IPS-20b (cell line): ENCODE results near the gene ELL3.
"Not testable (repeated sequence)": the region's sequence is repeated elsewhere in the genome, so short reads cannot be mapped to it uniquely, and the experiment has no call there.

Source experiments
- H3K27ac ChIP-seq: one replicate; pipeline ENCODE4 v1.5.1; 2013; ENCODE audit warnings: low read length
- H3K27me3 ChIP-seq: 2 replicates; pipeline ENCODE4 v1.6.1; 2013; ENCODE audit warnings: mild to moderate bottlenecking, low read length, inconsistent platforms; ENCODE audit not compliant: insufficient read depth
- H3K36me3 ChIP-seq: 2 replicates; pipeline ENCODE4 v1.6.1; 2013; ENCODE audit warnings: low read depth, mild to moderate bottlenecking, inconsistent platforms, low read length, moderate library complexity; ENCODE audit not compliant: insufficient read depth
- H3K4me1 ChIP-seq: 2 replicates; pipeline ENCODE4 v1.6.1; 2013; ENCODE audit warnings: mild to moderate bottlenecking, control low read depth, inconsistent platforms, low read length, moderate library complexity; ENCODE audit not compliant: insufficient read depth
- H3K4me3 ChIP-seq: 2 replicates; pipeline ENCODE4 v1.5.1; 2013; ENCODE audit warnings: mild to moderate bottlenecking, low read length, inconsistent platforms
- H3K9ac ChIP-seq: 2 replicates; pipeline ENCODE4 v1.6.1; 2013; ENCODE audit warnings: low read depth, mild to moderate bottlenecking, inconsistent platforms, low read length, moderate library complexity
- H3K9me3 ChIP-seq: 2 replicates; pipeline ENCODE4 v1.6.1; 2013; ENCODE audit warnings: mild to moderate bottlenecking, low read depth, low read length, inconsistent platforms; ENCODE audit not compliant: insufficient read depth

Gene ELL3, protein sequence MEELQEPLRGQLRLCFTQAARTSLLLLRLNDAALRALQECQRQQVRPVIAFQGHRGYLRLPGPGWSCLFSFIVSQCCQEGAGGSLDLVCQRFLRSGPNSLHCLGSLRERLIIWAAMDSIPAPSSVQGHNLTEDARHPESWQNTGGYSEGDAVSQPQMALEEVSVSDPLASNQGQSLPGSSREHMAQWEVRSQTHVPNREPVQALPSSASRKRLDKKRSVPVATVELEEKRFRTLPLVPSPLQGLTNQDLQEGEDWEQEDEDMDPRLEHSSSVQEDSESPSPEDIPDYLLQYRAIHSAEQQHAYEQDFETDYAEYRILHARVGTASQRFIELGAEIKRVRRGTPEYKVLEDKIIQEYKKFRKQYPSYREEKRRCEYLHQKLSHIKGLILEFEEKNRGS

DNA sequence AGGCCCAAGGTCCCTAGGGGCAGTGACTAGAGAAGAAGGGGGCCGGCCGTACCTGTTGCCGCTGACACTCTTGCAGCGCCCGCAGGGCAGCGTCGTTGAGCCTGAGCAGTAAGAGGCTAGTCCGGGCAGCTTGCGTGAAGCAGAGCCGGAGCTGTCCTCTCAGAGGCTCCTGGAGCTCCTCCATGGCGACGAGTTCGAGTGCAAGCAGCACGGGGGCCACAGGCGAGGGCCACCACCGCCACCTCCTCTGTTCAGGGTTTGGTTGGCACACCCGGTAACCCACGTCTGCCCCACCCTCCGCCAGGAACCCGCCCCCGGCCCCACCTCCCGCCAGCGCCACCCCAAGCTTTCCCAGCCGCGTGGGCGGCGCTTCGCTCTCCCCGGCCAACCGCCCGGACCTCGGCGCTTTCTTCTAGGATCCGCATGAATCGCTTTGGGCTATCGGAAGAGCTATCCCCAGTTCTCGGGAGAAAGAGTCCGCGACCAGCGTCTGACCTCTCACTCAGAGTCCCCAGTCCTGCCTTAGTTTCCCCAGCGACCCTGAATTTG lies at the start of gene ELL3:
ELL3 (minus strand) TSS at position 249 of the 549 bp plus-strand sequence; CDS start at position 184, 65 bp downstream.
- H3K9me3 ChIP-seq, result no peaks in the 10 kb centered on the region
- H3K27ac ChIP-seq, result no peak within 1 kb of the TSS
- peak within 1 kb of the TSS; percentile 85 for H3K4me3 ChIP-seq
- H3K36me3 ChIP-seq, result peaks cover 26% of the 10 kb centered on the region
- peak within 1 kb of the TSS; percentile 58; the same call in 1 of the 2 replicates for H3K9ac ChIP-seq
- H3K27me3 ChIP-seq, result peaks cover 5% of the 10 kb centered on the region; the same call in 1 of the 2 replicates
- peaks cover 6% of the 10 kb centered on the region; the same call in 1 of the 2 replicates for H3K4me1 ChIP-seq

DNA sequence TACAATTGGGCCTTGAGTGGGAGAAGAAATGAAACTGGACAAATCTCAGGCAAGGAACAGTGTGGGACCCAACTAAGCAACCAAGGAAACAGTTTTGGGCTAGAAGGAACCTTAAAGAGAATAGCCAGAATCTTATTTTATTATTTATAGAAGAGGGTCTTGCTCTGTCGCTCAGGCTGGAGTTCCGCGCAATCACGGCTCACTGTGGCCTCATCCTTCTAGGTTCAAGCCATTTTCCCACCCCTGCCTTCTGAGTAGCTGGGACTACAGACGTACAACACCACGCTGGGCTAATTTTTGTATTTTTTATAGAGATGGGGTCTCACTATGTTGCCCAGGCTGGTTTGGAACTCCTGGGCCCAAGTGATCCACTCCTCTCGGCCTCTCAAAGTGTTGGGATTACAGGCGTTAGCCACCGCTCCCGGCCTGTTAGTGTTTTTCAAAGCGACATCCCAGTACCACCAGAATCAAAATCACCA lies 49.3 kb upstream of the ELL3 start:
- no peaks in the 10 kb centered on the region for H3K4me1 ChIP-seq
- H3K4me3 ChIP-seq, result no peak overlapping the region
- no peaks in the 10 kb centered on the region for H3K9me3 ChIP-seq
- H3K9ac ChIP-seq, result no peak overlapping the region
- H3K27me3 ChIP-seq, result peaks cover 15% of the 10 kb centered on the region; the same call in 1 of the 2 replicates
- H3K27ac ChIP-seq, result no peak overlapping the region
- H3K36me3 ChIP-seq, result peaks cover 9% of the 10 kb centered on the region; the same call in 1 of the 2 replicates

DNA sequence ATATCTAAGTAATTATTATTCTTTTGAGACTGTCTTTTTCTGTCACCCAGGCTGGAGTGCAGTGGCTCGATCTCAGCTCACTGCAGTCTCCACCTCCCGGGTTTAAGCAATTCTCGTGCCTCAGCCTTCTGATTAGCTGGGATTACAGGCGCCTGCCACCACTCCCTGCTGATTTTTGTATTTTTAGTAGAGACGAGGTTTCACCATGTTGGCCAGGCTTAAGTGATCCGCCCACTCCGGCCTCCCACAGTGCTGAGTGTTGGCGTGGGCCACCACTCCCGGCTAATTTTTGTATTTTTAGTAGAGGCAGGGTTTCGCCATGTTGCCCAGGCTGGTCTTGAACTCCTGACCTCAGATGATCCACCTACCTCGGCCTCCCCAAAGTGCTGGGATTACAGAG lies 48.5 kb upstream of the ELL3 start:
- H3K4me3 ChIP-seq, H3K27ac ChIP-seq, H3K36me3 ChIP-seq, H3K9ac ChIP-seq, H3K4me1 ChIP-seq, H3K9me3 ChIP-seq: not testable (repeated sequence)
- peaks cover 15% of the 10 kb centered on the region; the same call in 1 of the 2 replicates for H3K27me3 ChIP-seq

DNA sequence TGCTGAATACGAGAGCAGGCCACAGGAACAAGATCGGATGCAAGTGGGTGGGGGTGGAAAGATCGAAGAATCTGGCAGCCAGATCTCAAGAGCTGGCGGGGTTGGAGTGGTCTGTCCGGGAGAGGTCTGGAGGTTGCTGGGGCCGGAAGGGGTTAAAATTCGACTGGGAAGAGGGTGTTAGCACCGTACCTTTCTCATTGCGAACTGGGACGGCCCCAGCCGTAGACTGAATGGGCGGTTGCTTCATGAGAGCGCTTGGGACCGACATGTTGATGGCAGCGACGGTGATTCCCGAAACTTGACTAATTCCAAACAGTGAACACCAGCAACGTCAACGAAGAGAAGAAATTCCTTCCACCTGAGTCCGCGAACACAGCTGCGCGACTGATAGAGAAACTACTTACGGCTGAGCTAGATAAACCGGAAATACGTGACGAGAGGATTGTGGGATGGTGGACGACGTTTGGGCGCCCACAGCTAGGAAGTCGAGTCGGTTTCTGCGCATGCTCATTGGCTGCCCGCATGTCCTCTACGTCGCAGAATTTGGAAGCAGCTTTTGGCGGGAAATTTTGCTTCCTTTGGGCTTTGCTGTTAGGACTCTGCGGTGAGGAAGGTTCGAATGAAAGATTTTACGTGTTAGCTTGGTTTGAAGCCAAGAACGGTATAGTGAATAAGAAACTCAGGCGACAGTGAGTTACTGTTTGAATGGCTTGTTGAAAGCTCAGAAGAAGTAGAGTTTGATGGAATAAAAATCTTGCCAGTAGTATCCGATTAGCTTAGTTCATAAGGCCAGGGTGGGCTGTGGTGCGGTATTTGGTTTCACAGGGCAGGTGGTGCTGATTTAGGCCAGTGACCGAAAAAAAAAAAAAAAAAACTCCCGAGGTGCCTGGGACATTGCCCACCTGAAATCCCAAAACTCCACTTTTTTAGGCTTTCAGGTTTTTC lies 47.8 kb upstream of the ELL3 start, which contains the start of gene MFAP1:
MFAP1 (minus strand) TSS at position 389 of the 945 bp plus-strand sequence; CDS start at position 268, 121 bp downstream.
- H3K9ac ChIP-seq, result peak within 1 kb of the TSS; percentile 93
- H3K9me3 ChIP-seq, result no peaks in the 10 kb centered on the region
- H3K27me3 ChIP-seq, result peaks cover 15% of the 10 kb centered on the region; the same call in 1 of the 2 replicates
- peak within 1 kb of the TSS; percentile 92 for H3K4me3 ChIP-seq
- H3K36me3 ChIP-seq, result peaks cover 9% of the 10 kb centered on the region; the same call in 1 of the 2 replicates
- H3K4me1 ChIP-seq, result no peaks in the 10 kb centered on the region
- H3K27ac ChIP-seq, result no peak within 1 kb of the TSS

DNA sequence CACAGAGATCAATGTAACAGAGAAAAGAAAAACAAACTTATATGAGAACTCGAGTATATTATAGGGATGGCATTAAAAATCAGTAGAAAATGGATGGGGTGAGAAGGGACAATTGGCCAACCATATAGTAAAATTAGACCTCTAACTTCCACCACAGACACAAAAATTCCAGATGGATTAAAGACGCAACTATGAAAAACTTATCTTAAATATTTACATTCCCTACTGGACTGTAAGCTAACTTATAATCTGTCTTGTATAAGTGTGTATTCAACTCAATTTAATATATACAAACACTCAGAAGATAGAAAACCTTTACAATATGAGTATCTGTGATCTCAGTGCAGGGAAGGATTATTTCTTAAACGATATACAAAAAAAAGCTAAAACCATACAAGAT lies 44.7 kb upstream of the ELL3 start:
- H3K4me1 ChIP-seq, result no peaks in the 10 kb centered on the region
- no peak overlapping the region for H3K27ac ChIP-seq
- H3K9ac ChIP-seq, result no peak overlapping the region
- H3K4me3 ChIP-seq, result no peak overlapping the region
- H3K9me3 ChIP-seq, result no peaks in the 10 kb centered on the region
- peaks cover 15% of the 10 kb centered on the region; the same call in 1 of the 2 replicates for H3K27me3 ChIP-seq
- peaks cover 13% of the 10 kb centered on the region for H3K36me3 ChIP-seq

DNA sequence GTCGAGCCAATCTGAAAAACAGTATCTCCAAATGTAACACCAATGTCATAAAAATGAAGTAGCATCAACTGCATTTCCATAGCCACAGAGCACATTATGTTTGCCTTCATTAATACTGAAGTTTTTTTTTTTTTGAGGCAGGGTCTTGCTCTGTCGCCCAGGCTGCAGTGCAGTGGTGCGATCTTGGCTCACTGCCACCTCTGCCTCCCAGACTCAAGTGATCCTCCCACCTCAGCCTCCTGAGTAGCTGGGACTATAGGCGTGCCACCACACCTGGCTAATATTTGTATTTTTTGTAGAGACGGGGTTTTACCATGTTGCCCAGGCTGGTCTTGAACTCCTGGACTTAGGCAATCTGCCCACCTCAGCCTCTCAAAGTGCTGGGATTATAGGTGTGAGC lies 38.3 kb upstream of the ELL3 start:
- not testable (repeated sequence) for H3K27ac ChIP-seq, H3K9me3 ChIP-seq, H3K9ac ChIP-seq, H3K27me3 ChIP-seq, H3K4me1 ChIP-seq, H3K4me3 ChIP-seq
- peaks cover 75% of the 10 kb centered on the region for H3K36me3 ChIP-seq

DNA sequence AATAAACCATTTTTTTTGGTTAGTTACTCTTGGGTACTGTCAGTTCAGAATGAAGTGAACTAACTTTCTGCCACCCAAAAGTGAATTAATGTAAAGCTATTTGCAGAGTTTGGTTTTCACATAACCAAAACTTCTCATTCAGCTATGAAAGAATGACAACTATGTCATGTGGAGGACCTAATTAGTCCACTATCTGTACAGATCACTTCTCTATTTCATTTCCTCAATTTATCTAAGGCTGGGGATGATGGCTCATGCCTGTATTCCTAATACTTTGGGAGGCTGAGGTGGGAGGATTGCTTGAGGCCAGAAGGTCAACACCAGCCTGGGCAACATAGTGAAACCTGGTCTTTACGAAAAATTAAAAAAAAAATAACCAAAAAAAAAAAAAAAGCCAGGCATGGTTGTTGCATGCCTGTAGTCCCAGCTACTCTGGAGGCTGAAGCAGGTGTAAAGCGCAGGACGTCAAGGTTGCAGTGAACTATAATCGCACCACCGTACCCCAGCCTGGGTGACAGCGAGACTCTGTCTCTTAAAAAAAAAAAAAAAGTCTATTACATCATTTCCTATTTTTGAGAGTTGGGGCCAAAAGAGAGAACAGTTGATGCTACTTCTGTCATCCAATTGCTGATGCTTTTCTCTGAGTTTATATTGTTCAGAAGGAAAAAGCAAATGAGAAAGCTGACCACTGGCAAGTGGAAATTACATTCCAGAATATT lies 32.4 kb upstream of the ELL3 start:
- H3K36me3 ChIP-seq, result peaks cover 94% of the 10 kb centered on the region

DNA sequence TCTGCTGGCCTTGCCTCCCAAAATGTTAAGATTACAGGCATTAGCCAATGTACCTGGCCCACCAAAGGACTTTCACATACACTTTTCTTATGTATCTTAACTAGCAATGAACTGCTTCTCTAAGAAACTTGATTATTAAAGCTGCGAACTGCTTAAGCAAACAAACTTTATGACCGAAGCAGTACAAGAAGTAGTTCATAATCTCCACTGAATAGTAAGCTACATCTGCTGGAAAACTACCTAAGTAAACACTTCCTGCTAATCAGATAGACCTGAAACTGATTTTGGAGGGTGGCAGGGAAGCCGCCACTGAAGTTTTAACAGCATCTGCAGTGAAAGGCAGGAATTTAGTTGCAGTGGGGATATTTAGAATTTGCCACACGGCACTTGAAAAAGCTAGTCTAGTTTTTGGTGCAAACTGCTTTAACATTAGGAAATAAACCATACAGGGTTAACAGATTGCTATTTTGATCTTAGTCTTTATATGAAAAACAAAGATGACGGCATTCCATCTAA lies 31.7 kb upstream of the ELL3 start:
- peaks cover 93% of the 10 kb centered on the region for H3K36me3 ChIP-seq

More for the DNA sequence above, 32.4 kb upstream of the ELL3 start:
- Histone ChIP-seq H3K27ac (no peak overlapping the region), H3K9ac (no peak overlapping the region), H3K4me1 (no peaks in the 10 kb centered on the region), H3K27me3 (no peaks in the 10 kb centered on the region), H3K9me3 (no peaks in the 10 kb centered on the region), H3K4me3 (no peak overlapping the region)

DNA sequence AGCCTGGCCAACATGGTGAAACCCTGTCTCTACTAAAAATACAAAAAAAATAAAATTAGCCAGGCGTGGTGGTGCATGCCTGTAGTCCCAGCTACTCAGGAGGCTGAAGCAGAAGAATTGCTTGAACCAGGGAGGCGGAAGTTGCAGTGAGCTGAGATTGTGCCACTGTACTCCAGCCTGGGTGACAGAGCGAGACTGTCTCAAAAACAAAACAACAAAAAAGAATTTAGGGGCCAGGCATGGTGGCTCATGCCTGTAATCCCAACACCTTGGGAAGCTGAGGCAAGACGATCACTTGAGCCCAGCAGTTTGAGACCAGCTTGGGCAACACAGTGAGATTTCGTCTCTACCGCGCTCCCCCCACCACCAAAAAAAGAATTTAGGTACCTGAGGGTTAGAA lies 25.9 kb upstream of the ELL3 start:
- H3K9ac ChIP-seq, H3K27me3 ChIP-seq, H3K4me1 ChIP-seq, H3K27ac ChIP-seq, H3K4me3 ChIP-seq, H3K9me3 ChIP-seq: not testable (repeated sequence)
- peaks cover 71% of the 10 kb centered on the region for H3K36me3 ChIP-seq

More for the DNA sequence above, 31.7 kb upstream of the ELL3 start:
- Histone ChIP-seq H3K27ac (no peak overlapping the region), H3K4me3 (no peak overlapping the region), H3K4me1 (no peaks in the 10 kb centered on the region), H3K9ac (no peak overlapping the region), H3K9me3 (no peaks in the 10 kb centered on the region), H3K27me3 (no peaks in the 10 kb centered on the region)

DNA sequence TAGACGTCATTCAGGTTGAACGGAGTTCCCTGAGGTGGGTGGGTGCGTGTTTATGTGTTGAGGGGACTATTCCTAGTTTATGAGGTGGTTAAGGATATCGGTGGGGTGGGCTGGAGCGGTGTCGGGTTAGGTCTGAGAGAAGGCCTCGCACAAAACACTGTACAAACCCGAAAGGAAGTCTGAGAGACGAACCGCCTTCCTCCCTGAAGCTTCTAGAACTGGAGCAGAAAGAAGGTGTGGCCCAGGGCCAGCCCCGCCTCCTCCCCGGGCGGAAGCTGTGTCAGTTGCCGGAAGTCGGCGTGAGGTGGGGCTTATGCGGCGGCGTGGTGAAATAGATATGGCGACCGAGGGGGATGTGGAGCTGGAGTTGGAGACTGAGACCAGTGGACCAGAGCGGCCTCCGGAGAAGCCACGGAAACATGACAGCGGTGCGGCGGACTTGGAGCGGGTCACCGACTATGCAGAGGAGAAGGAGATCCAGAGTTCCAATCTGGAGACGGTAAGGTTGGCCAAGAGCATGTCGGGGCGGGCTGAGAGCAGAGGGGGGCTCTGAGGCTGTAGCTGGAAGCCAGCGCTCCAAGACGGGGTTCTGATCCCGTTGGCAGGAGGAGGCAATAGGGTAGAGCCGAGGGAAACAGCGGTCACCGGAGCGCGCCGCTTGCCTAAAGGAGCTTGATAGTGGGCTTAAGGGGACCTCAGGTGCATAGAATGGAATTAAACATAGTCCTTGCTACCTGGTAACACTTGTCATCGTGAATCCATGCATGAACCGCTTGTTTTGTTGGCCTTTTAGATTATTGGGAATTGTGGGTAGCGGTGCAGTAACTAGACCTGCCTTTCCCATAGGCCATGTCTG lies 23.7 kb upstream of the ELL3 start, which contains the start of gene HYPK:
HYPK (plus strand) TSS at position 314 of the 856 bp plus-strand sequence; CDS start at position 338, 24 bp downstream.
- Histone ChIP-seq H3K9ac (peak within 1 kb of the TSS; percentile 93), H3K36me3 (peaks cover 70% of the 10 kb centered on the region), H3K9me3 (no peaks in the 10 kb centered on the region), H3K27me3 (no peaks in the 10 kb centered on the region), H3K4me3 (peak within 1 kb of the TSS; percentile 96), H3K27ac (no peak within 1 kb of the TSS), H3K4me1 (peaks cover 14% of the 10 kb centered on the region)
